COLO668 (cell line): ENCODE measurements around the gene ST3GAL5.
A peak's percentile ranks its signal among the peaks of the same experiment; 100 is the strongest.

ENCODE experiments used
- DNase-seq: peaks from one replicate; lab custom pipeline; 2025; ENCODE audit not compliant: unreplicated experiment; lab: John Stamatoyannopoulos, UW

The ST3GAL5 gene

GRCh38 chr2:85917887-85918795, 29.4 kb upstream of the ST3GAL5 start:
- no peak for DNase-seq

GRCh38 chr2:85915606-85916303, 27.0 kb upstream of the ST3GAL5 start:
- no peak for DNase-seq

DNA sequence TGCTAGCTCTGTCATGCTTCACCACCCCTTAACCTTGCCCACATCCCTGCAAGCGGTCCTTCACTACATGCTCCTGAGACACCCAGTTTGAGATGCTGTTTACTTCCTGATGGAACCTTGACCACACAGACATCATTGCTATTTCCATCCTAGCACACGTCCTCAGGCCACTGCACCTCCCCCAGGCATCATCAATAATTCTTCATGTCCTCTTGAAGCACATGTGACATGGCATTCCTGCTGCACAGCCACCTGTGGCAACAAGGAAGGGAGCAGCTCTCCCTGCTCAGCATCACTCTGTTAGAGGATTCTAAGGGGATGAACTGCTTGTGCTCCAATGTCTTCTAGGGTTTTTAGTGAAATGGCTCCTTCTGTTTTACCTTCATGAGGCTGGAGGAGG, 26.1 kb upstream of the ST3GAL5 start:
- peak; percentile 62 for DNase-seq

- DNase-seq: no peak
Observed at GRCh38 chr2:85913884-85914881, 25.4 kb upstream of the ST3GAL5 start.

DNA sequence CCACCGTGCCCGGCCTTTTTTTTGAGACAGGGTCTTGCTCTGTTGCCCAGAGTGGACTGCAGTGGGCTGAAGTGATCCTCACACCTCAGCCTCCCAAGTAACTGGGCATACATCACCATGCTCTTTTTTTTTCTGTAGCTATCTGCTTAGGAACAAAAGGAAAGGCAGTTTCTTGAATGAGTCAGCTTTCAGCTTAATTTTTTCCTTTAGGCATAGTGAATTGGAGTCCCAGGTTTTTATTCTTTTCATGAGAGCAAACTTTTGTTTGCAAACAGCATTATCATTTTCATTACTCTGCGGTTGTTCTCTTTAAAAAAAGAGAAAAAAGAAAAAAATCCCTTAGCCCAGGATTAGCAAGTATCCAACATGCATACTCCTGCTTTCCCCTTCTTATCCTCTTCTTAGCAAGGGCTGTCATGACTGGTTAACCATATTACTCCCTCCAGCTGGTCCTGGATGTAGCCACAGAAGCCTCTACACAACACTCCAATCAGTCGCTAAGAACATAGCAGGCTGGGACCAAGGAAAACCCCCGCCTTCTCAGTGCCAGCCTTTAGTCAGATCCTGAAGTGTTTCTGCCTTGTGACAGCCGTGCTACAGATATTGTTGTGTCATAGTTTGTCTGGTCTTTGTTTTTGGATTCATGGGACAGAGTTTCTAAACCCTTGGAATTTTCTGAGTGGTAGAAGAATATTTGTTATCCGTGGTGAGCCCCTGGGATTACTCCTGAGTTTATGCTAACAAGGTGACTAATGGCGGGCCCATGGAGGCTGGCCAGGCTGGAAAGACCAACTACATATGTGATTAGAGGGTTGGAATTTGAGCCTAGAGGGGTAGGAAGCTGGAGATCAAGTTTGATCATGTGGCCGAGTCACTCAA, 23.3 kb upstream of the ST3GAL5 start:
- no peak for DNase-seq

DNA sequence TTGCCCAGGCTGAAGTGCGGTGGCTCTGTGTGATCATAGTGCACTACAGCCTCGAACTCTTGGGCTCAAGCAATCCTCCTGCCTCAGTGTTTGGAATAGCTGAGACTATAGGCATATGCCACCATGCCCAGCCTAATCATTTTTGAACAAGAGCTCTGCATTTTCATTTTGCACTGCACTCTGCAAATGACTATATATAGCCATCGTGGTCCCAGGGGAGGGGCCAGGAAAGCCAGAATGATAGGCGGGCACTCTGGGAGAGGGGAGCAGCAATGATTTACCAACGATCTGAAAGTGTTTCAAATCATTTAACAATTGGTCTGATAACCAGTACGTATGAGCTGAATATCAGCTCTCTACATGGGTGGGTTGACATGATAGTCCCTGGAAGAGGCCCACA, 22.3 kb upstream of the ST3GAL5 start:
- no peak for DNase-seq

DNA sequence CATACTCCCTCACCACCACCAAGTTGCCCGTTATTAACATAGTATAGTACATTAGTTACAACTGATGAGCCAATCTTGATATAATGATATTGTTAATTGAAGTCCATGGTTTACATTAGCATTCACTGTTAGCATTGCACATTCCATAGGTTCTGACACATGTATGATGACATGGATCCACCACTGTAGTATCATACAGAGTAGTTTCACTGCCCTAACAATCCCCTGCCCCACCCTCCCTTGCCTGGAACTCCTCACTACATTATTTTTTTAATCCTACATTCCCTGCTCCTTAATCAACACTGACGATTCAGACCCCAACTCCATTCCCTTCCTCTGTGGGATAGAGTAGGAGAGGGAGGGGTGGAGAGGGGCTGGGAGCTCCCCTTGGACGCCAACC, 20.2 kb upstream of the ST3GAL5 start:
- DNase-seq: no peak

- no peak for DNase-seq
Observed at GRCh38 chr2:85908506-85908905, 19.7 kb upstream of the ST3GAL5 start.

GRCh38 chr2:85907671-85908157, 18.9 kb upstream of the ST3GAL5 start:
- DNase-seq: no peak

- no peak for DNase-seq
Observed at GRCh38 chr2:85906748-85907147, 18.0 kb upstream of the ST3GAL5 start.

DNA sequence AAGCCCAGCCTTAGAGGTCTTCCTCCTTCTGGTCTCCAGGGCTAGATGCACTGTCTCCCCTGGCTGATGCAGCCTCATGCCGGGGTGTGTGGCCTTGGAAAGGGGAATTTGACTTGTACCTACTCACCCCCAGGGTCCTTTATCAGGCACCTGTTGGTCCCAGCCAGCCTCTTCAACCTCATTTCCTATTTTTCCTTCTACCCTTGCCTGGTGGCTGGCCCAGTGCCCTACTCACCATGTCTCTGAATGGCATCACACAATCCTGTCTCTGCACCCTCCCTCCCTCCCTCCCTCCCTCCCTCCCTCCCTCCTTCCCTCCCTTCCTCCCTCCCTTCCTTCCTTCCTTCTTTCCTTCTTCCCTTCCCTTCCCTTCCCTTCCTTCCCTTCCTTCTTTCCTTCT, 17.1 kb upstream of the ST3GAL5 start:
- no peak for DNase-seq

DNA sequence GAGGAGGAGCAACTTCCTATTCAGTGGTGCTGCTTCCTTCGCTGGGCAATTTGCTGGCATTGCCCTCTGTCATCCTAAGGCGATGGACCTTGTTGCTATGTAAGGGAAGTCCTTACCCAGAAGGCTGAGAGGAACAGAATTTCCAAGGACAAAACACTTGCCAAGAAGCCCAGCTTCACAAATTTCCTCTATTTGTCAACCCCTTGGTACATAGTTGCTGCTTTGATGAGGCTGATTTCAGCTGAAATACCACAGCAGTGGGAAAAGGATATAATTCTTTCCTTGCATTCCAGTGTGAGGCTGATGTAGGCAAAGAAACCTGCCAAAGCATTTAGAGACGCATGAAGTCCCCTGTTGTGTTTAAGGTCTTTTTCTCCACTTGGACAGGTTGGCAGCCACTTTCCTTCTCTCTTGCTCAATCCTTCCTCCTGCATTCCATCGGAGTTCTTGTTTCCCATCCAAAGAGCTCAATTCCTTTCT, 16.4 kb upstream of the ST3GAL5 start:
- no peak for DNase-seq

DNA sequence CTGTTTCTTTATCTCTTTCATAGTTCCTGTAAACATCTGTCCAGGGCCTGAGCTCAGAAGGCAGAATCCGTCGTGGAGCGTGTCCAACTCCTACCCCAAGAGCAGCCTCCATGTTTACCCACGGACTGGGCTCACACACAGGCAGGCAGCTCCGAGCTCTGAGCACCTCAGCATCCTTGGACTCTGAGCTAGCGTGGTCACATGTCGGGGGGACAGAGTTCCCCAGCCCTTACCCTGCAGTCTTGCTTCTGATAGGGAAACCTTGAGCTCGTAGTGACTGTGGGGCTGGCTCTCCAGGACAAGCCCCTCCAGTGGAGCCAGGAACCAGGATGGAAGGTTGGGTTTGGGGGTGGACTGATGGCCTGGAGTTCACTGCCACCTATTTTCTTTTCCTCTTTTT, 15.1 kb upstream of the ST3GAL5 start:
- DNase-seq: no peak

GRCh38 chr2:85902496-85902895, 13.7 kb upstream of the ST3GAL5 start:
- no peak for DNase-seq

GRCh38 chr2:85901155-85901554, 12.4 kb upstream of the ST3GAL5 start:
- DNase-seq: no peak

DNA sequence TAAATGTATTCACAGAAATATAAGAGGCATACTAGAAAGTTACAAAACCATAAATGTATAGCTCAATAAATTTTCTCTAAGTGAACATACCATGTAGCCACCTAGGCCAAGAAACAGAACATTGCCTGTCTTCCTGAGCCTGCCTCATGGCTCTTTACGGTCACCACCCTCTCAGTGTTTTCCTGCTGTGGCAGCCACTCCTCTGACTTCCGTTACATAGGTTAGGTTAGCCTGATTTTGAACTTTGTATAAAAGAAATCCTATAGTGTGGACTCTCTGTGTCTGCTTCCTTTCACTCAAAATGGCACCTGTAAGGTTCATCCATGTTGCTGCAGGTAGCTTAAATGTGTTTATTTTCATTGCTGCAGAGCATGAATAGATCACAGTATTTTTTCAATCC, 11.6 kb upstream of the ST3GAL5 start:
- DNase-seq: no peak

DNA sequence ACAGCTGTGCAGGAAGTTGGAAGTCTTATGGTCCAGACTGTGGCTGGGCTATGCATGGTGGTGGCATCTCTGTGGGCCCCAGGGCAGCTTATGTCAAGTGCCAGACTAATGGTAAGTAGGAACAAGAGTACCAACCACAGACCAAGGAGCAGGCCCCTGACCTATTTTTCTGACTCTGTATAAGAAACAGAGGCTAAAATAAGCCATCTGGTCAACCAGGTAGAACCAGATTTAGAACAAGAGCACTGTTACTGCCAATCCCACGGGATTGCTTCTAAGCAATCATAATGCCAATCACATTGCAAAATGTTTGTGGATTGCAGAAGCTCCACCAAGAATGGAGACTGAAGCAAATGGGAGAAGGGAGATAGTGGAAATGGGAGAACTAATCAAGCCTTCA, 11.1 kb upstream of the ST3GAL5 start:
- DNase-seq: no peak

DNA sequence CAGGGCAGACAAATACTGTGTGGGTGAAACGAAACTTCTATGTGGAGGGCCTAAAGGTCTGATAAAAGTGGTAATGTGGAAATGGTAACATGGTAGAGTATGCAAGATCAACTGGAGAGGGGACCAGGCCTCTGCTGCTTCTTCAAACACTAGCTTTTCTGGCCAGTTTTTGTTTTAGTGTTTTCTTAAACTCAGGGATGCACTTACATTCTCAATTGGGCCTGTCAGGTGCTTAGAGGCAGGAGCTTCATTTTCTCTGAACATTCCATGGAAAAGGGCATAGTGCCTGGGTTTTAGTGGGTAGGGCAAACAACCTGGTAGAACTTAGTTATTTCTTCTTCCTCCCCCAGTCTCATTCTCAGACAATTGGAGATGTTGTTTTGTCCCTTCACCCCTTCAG, 10.5 kb upstream of the ST3GAL5 start:
- DNase-seq: no peak

DNA sequence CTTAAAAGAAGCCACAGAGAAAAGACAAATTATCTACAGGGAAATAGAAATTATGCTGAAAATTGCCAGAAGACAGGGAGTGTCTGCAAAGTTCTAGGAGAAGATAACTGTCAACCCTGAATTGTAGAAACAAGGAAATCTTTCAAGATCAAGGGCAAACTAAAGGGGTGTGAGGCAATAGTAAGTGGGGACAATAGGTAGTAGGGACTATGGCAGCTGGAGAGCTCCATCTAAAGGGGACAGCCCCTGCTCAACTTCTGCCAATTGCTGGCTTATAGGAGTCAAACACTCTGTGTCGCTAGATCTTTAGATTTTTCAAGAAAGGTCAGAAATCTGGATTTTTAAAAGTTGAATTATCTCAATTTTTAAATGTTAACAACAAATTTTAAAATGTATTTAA, 10.1 kb upstream of the ST3GAL5 start:
- no peak for DNase-seq
